ENCODE results near the gene ABCD1. TPM values are rescaled to one million over a fixed set of nuclear protein-coding genes. Genes with fewer than 3 reads are reported as not detected.
"Not testable (repeated sequence)": the region's sequence is repeated elsewhere in the genome, so short reads cannot be mapped to it uniquely, and the experiment has no call there.

The ABCD1 gene
- total RNA-seq (1 to 10 TPM; 4.1 to 7.7 TPM), polyA plus RNA-seq (ENCODE audit: insufficient read length in 2 of 2) (10 to 100 TPM in 1 of 2 donors, 1 to 10 TPM in 1; 9.4 to 10.6 TPM)
- long read RNA-seq, donor 1 = 0 reads
- long read RNA-seq, donor 2 = 0 reads
- long read RNA-seq, donor 3 = 0 reads
- long read RNA-seq, donor 4 = 0 reads

- 21% methylated on average over 66 of the region's 88 CpGs for WGBS (ENCODE audit: insufficient coverage)
- peak in 3 of 6 donors; percentile 73 to 95 (median 93) for DNase-seq (ENCODE audit: low read depth in 4 of 6, low spot score in 6 of 6)
- no peaks in the 10 kb centered on the region for H3K9me3 ChIP-seq (ENCODE audit: control insufficient read depth, insufficient read depth, low read length)
- peak within 1 kb of the TSS; percentile 41 for H3K4me3 ChIP-seq (ENCODE audit: low read depth, low read length)
- peak within 1 kb of the TSS; percentile 61 for H3K27ac ChIP-seq (ENCODE audit: low read depth, low read length)
- peaks cover 18% of the 10 kb centered on the region for H3K36me3 ChIP-seq (ENCODE audit: control insufficient read depth, insufficient read depth, low read length)
- H3K27me3 ChIP-seq (ENCODE audit: control insufficient read depth, insufficient read depth, low read length) = no peaks in the 10 kb centered on the region
- peaks cover 58% of the 10 kb centered on the region for H3K4me1 ChIP-seq (ENCODE audit: control insufficient read depth, insufficient read depth, low read length)
Observed at GRCh38 chrX:153724252-153725038, at the start of gene ABCD1, which contains the start of gene BCAP31. TSS of gene ABCD1 (plus strand) at chrX:153724856. CDS start at chrX:153725267, 411 bp downstream. TSS of gene BCAP31 (minus strand) at chrX:153724387. CDS start at chrX:153723244, 1,143 bp downstream.

- Histone ChIP-seq H3K36me3 (ENCODE audit: control insufficient read depth, insufficient read depth, low read length) (no peaks in the 10 kb centered on the region), H3K4me3 (ENCODE audit: low read depth, low read length) (no peak overlapping the region), H3K27ac (ENCODE audit: low read depth, low read length) (no peak overlapping the region), H3K9me3 (ENCODE audit: control insufficient read depth, insufficient read depth, low read length) (no peaks in the 10 kb centered on the region), H3K4me1 (ENCODE audit: control insufficient read depth, insufficient read depth, low read length) (peaks cover 15% of the 10 kb centered on the region), H3K27me3 (ENCODE audit: control insufficient read depth, insufficient read depth, low read length) (no peaks in the 10 kb centered on the region)
- WGBS (ENCODE audit: insufficient coverage) = 62% methylated on average over 10 of the region's 12 CpGs
- DNase-seq (ENCODE audit: low read depth in 4 of 6, low spot score in 6 of 6) = no peak
Observed at GRCh38 chrX:153681175-153681574, 43.5 kb upstream of the ABCD1 start.

GRCh38 chrX:153683486-153683885, 41.2 kb upstream of the ABCD1 start:
- H3K27ac ChIP-seq (ENCODE audit: low read depth, low read length); H3K4me3 ChIP-seq (ENCODE audit: low read depth, low read length); H3K9me3 ChIP-seq (ENCODE audit: control insufficient read depth, insufficient read depth, low read length); DNase-seq (ENCODE audit: low read depth in 4 of 6, low spot score in 6 of 6); H3K27me3 ChIP-seq (ENCODE audit: control insufficient read depth, insufficient read depth, low read length); H3K36me3 ChIP-seq (ENCODE audit: control insufficient read depth, insufficient read depth, low read length): not testable (repeated sequence)
- WGBS (ENCODE audit: insufficient coverage) = 91% methylated on average over 8 of the region's 8 CpGs
- peaks cover 28% of the 10 kb centered on the region for H3K4me1 ChIP-seq (ENCODE audit: control insufficient read depth, insufficient read depth, low read length)

- Histone ChIP-seq H3K27ac (ENCODE audit: low read depth, low read length) (no peak overlapping the region), H3K4me1 (ENCODE audit: control insufficient read depth, insufficient read depth, low read length) (peaks cover 31% of the 10 kb centered on the region), H3K4me3 (ENCODE audit: low read depth, low read length) (no peak overlapping the region), H3K36me3 (ENCODE audit: control insufficient read depth, insufficient read depth, low read length) (peaks cover 1% of the 10 kb centered on the region), H3K9me3 (ENCODE audit: control insufficient read depth, insufficient read depth, low read length) (no peaks in the 10 kb centered on the region), H3K27me3 (ENCODE audit: control insufficient read depth, insufficient read depth, low read length) (no peaks in the 10 kb centered on the region)
- WGBS (ENCODE audit: insufficient coverage) = 29% methylated on average over 15 of the region's 21 CpGs
- DNase-seq (ENCODE audit: low read depth in 4 of 6, low spot score in 6 of 6) = peak in 2 of 6 donors; percentile 40 to 77
Observed at GRCh38 chrX:153684467-153685155, 40.0 kb upstream of the ABCD1 start.

GRCh38 chrX:153685156-153685536, 39.5 kb upstream of the ABCD1 start:
- no peaks in the 10 kb centered on the region for H3K27me3 ChIP-seq (ENCODE audit: control insufficient read depth, insufficient read depth, low read length)
- WGBS (ENCODE audit: insufficient coverage) = 48% methylated on average over 20 of the region's 21 CpGs
- no peaks in the 10 kb centered on the region for H3K9me3 ChIP-seq (ENCODE audit: control insufficient read depth, insufficient read depth, low read length)
- H3K4me1 ChIP-seq (ENCODE audit: control insufficient read depth, insufficient read depth, low read length) = peaks cover 36% of the 10 kb centered on the region
- DNase-seq (ENCODE audit: low read depth in 4 of 6, low spot score in 6 of 6) = no peak
- H3K36me3 ChIP-seq (ENCODE audit: control insufficient read depth, insufficient read depth, low read length) = peaks cover 7% of the 10 kb centered on the region
- no peak overlapping the region for H3K4me3 ChIP-seq (ENCODE audit: low read depth, low read length)
- H3K27ac ChIP-seq (ENCODE audit: low read depth, low read length) = no peak overlapping the region

GRCh38 chrX:153685751-153686696, 38.6 kb upstream of the ABCD1 start:
- Histone ChIP-seq H3K4me3 (ENCODE audit: low read depth, low read length) (no peak overlapping the region), H3K4me1 (ENCODE audit: control insufficient read depth, insufficient read depth, low read length) (peaks cover 45% of the 10 kb centered on the region), H3K9me3 (ENCODE audit: control insufficient read depth, insufficient read depth, low read length) (no peaks in the 10 kb centered on the region), H3K36me3 (ENCODE audit: control insufficient read depth, insufficient read depth, low read length) (peaks cover 16% of the 10 kb centered on the region), H3K27ac (ENCODE audit: low read depth, low read length) (no peak overlapping the region), H3K27me3 (ENCODE audit: control insufficient read depth, insufficient read depth, low read length) (no peaks in the 10 kb centered on the region)
- WGBS (ENCODE audit: insufficient coverage) = 71% methylated on average over 21 of the region's 24 CpGs
- no peak for DNase-seq (ENCODE audit: low read depth in 4 of 6, low spot score in 6 of 6)

GRCh38 chrX:153686711-153687110, 37.9 kb upstream of the ABCD1 start:
- no peak overlapping the region for H3K27ac ChIP-seq (ENCODE audit: low read depth, low read length)
- DNase-seq (ENCODE audit: low read depth in 4 of 6, low spot score in 6 of 6) = no peak
- peaks cover 22% of the 10 kb centered on the region for H3K36me3 ChIP-seq (ENCODE audit: control insufficient read depth, insufficient read depth, low read length)
- WGBS (ENCODE audit: insufficient coverage) = 44% methylated on average over 7 of the region's 9 CpGs
- no peaks in the 10 kb centered on the region for H3K27me3 ChIP-seq (ENCODE audit: control insufficient read depth, insufficient read depth, low read length)
- no peak overlapping the region for H3K4me3 ChIP-seq (ENCODE audit: low read depth, low read length)
- H3K4me1 ChIP-seq (ENCODE audit: control insufficient read depth, insufficient read depth, low read length) = peaks cover 50% of the 10 kb centered on the region
- H3K9me3 ChIP-seq (ENCODE audit: control insufficient read depth, insufficient read depth, low read length) = no peaks in the 10 kb centered on the region

- H3K9me3 ChIP-seq (ENCODE audit: control insufficient read depth, insufficient read depth, low read length) = no peaks in the 10 kb centered on the region
- H3K36me3 ChIP-seq (ENCODE audit: control insufficient read depth, insufficient read depth, low read length) = peaks cover 29% of the 10 kb centered on the region
- no peaks in the 10 kb centered on the region for H3K27me3 ChIP-seq (ENCODE audit: control insufficient read depth, insufficient read depth, low read length)
- peaks cover 50% of the 10 kb centered on the region for H3K4me1 ChIP-seq (ENCODE audit: control insufficient read depth, insufficient read depth, low read length)
- peak within 1 kb of the TSS; percentile 84 for H3K27ac ChIP-seq (ENCODE audit: low read depth, low read length)
- 20% methylated on average over 44 of the region's 66 CpGs for WGBS (ENCODE audit: insufficient coverage)
- H3K4me3 ChIP-seq (ENCODE audit: low read depth, low read length) = peak within 1 kb of the TSS; percentile 29
- peak in 3 of 6 donors; percentile 44 to 87 (median 85) for DNase-seq (ENCODE audit: low read depth in 4 of 6, low spot score in 6 of 6)
Observed at GRCh38 chrX:153687121-153688039, 37.3 kb upstream of the ABCD1 start, which contains the start of gene SLC6A8. TSS of gene SLC6A8 (plus strand) at chrX:153687926. CDS start at chrX:153688575, 649 bp downstream.
